IgD-negative memory B cell (primary cell): ENCODE data around the gene RPP25L. TPM values are rescaled to one million over a fixed set of nuclear protein-coding genes. Genes with fewer than 3 reads are reported as not detected.

ENCODE experiments used
- H3K27ac Mint-ChIP-seq, 3 donors: one replicate each; pipeline ENCODE4 v1.8.0; 2020 to 2022; ENCODE audit warnings: mild to moderate bottlenecking in 3 of 3, mixed read lengths in 3 of 3, moderate library complexity in 1 of 3
- H3K27me3 Mint-ChIP-seq: one replicate; pipeline ENCODE4 v1.8.0; 2021; ENCODE audit warnings: mixed read lengths
- H3K36me3 Mint-ChIP-seq: one replicate; pipeline ENCODE4 v1.8.0; 2020; ENCODE audit warnings: mild to moderate bottlenecking, mixed read lengths
- H3K4me1 Mint-ChIP-seq, 3 donors: one replicate each; pipeline ENCODE4 v1.8.0; 2020 to 2022; ENCODE audit warnings: mixed read lengths in 3 of 3, mild to moderate bottlenecking in 1 of 3
- H3K4me3 Mint-ChIP-seq, 4 donors: one replicate each; pipeline ENCODE4 v1.8.0; 2020 to 2022; ENCODE audit warnings: mild to moderate bottlenecking in 4 of 4, mixed read lengths in 4 of 4, moderate library complexity in 3 of 4
- H3K9me3 Mint-ChIP-seq, 3 donors: one replicate each; pipeline ENCODE4 v1.8.0; 2020 to 2021; ENCODE audit warnings: mixed read lengths in 3 of 3, mild to moderate bottlenecking in 1 of 3
- polyA plus RNA-seq: library from polyadenylated mRNA; unstranded; fragments of 300-500 nt; fragmentation: Illumina TruSeq; gene quantifications from one replicate; pipeline ENCODE4 v1.2.3, GENCODE V29; 2021

The RPP25L gene
- polyA plus RNA-seq, 1 donor from 2014 or later, result 48.4 TPM

GRCh38 chr9:34575862-34576596 is 35.9 kb downstream of the RPP25L start:
- Mint-ChIP-seq H3K27ac (no peak overlapping the region), H3K9me3 (no peaks in the 10 kb centered on the region), H3K27me3 (peaks cover 49% of the 10 kb centered on the region), H3K4me1 (peaks cover 0 to 8% (median 7%) of the 10 kb centered on the region in 3 donors), H3K36me3 (no peaks in the 10 kb centered on the region), H3K4me3 (no peak overlapping the region)

- no peaks in the 10 kb centered on the region for H3K36me3 Mint-ChIP-seq
- H3K4me1 Mint-ChIP-seq, result peaks cover 0 to 8% (median 7%) of the 10 kb centered on the region in 3 donors
- H3K4me3 Mint-ChIP-seq, result no peak overlapping the region
- no peak overlapping the region for H3K27ac Mint-ChIP-seq
- H3K27me3 Mint-ChIP-seq, result peaks cover 42% of the 10 kb centered on the region
- no peaks in the 10 kb centered on the region for H3K9me3 Mint-ChIP-seq
Measured at GRCh38 chr9:34575241-34575640, 36.7 kb downstream of the RPP25L start.

- Mint-ChIP-seq H3K27me3 (peaks cover 36% of the 10 kb centered on the region), H3K27ac (no peak overlapping the region), H3K4me1 (peaks cover 0 to 8% (median 7%) of the 10 kb centered on the region in 3 donors), H3K9me3 (no peaks in the 10 kb centered on the region), H3K4me3 (no peak overlapping the region), H3K36me3 (no peaks in the 10 kb centered on the region)
Measured at GRCh38 chr9:34574571-34574970, 37.3 kb downstream of the RPP25L start.

GRCh38 chr9:34573599-34574325 is 38.1 kb downstream of the RPP25L start:
- peaks cover 32% of the 10 kb centered on the region for H3K27me3 Mint-ChIP-seq
- H3K27ac Mint-ChIP-seq, result no peak overlapping the region
- H3K9me3 Mint-ChIP-seq, result no peaks in the 10 kb centered on the region
- H3K36me3 Mint-ChIP-seq, result no peaks in the 10 kb centered on the region
- H3K4me3 Mint-ChIP-seq, result no peak overlapping the region
- H3K4me1 Mint-ChIP-seq, result peaks cover 0 to 8% (median 5%) of the 10 kb centered on the region in 3 donors

- H3K4me3 Mint-ChIP-seq, result no peak overlapping the region
- H3K27me3 Mint-ChIP-seq, result peaks cover 30% of the 10 kb centered on the region
- H3K27ac Mint-ChIP-seq, result no peak overlapping the region
- H3K9me3 Mint-ChIP-seq, result no peaks in the 10 kb centered on the region
- no peaks in the 10 kb centered on the region for H3K36me3 Mint-ChIP-seq
- peaks cover 0 to 7% (median 5%) of the 10 kb centered on the region in 3 donors for H3K4me1 Mint-ChIP-seq
Measured at GRCh38 chr9:34572628-34573027, 39.3 kb downstream of the RPP25L start.

GRCh38 chr9:34572092-34572491 is 39.8 kb downstream of the RPP25L start:
- Mint-ChIP-seq H3K9me3 (no peaks in the 10 kb centered on the region), H3K27ac (no peak overlapping the region), H3K27me3 (peaks cover 28% of the 10 kb centered on the region), H3K4me3 (peak overlapping the region in 1 of 4 donors; percentile 57), H3K4me1 (peaks cover 0 to 2% (median 2%) of the 10 kb centered on the region in 3 donors), H3K36me3 (no peaks in the 10 kb centered on the region)

GRCh38 chr9:34571481-34571810 is 40.5 kb downstream of the RPP25L start:
- peaks cover 26% of the 10 kb centered on the region for H3K27me3 Mint-ChIP-seq
- no peak overlapping the region for H3K4me3 Mint-ChIP-seq
- H3K9me3 Mint-ChIP-seq, result no peaks in the 10 kb centered on the region
- H3K27ac Mint-ChIP-seq, result no peak overlapping the region
- peaks cover 0 to 2% (median 1%) of the 10 kb centered on the region in 3 donors for H3K4me1 Mint-ChIP-seq
- no peaks in the 10 kb centered on the region for H3K36me3 Mint-ChIP-seq

- H3K36me3 Mint-ChIP-seq, result no peaks in the 10 kb centered on the region
- H3K27ac Mint-ChIP-seq, result no peak overlapping the region
- peaks cover 0 to 1% (median 0%) of the 10 kb centered on the region in 3 donors for H3K4me1 Mint-ChIP-seq
- H3K4me3 Mint-ChIP-seq, result peak overlapping the region in 1 of 4 donors; percentile 3
- no peaks in the 10 kb centered on the region for H3K9me3 Mint-ChIP-seq
- peaks cover 21% of the 10 kb centered on the region for H3K27me3 Mint-ChIP-seq
Measured at GRCh38 chr9:34570809-34571480, 41.0 kb downstream of the RPP25L start.

GRCh38 chr9:34570376-34570775 is 41.5 kb downstream of the RPP25L start:
- H3K27ac Mint-ChIP-seq, result no peak overlapping the region
- H3K27me3 Mint-ChIP-seq, result peaks cover 20% of the 10 kb centered on the region
- no peaks in the 10 kb centered on the region for H3K36me3 Mint-ChIP-seq
- H3K4me1 Mint-ChIP-seq, result peaks cover 0 to 1% (median 0%) of the 10 kb centered on the region in 3 donors
- no peaks in the 10 kb centered on the region for H3K9me3 Mint-ChIP-seq
- no peak overlapping the region for H3K4me3 Mint-ChIP-seq

GRCh38 chr9:34568774-34569173 is 43.1 kb downstream of the RPP25L start:
- Mint-ChIP-seq H3K36me3 (no peaks in the 10 kb centered on the region), H3K27ac (no peak overlapping the region), H3K4me1 (peaks cover 0 to 1% (median 0%) of the 10 kb centered on the region in 3 donors), H3K4me3 (no peak overlapping the region), H3K27me3 (peaks cover 21% of the 10 kb centered on the region), H3K9me3 (no peaks in the 10 kb centered on the region)

- Mint-ChIP-seq H3K4me1 (peaks cover 0 to 1% (median 0%) of the 10 kb centered on the region in 3 donors), H3K9me3 (no peaks in the 10 kb centered on the region), H3K27ac (no peak overlapping the region), H3K27me3 (peaks cover 21% of the 10 kb centered on the region), H3K4me3 (no peak overlapping the region), H3K36me3 (no peaks in the 10 kb centered on the region)
Measured at GRCh38 chr9:34568133-34568532, 43.8 kb downstream of the RPP25L start.

- H3K4me1 Mint-ChIP-seq, result peaks cover 0 to 1% (median 0%) of the 10 kb centered on the region in 3 donors
- no peak overlapping the region for H3K27ac Mint-ChIP-seq
- no peaks in the 10 kb centered on the region for H3K36me3 Mint-ChIP-seq
- peaks cover 21% of the 10 kb centered on the region for H3K27me3 Mint-ChIP-seq
- H3K9me3 Mint-ChIP-seq, result peaks cover 0 to 3% (median 2%) of the 10 kb centered on the region in 3 donors
- H3K4me3 Mint-ChIP-seq, result no peak overlapping the region
Measured at GRCh38 chr9:34566972-34567371, 44.9 kb downstream of the RPP25L start.

GRCh38 chr9:34566322-34566721 is 45.6 kb downstream of the RPP25L start:
- Mint-ChIP-seq H3K4me3 (no peak overlapping the region), H3K27me3 (peaks cover 20% of the 10 kb centered on the region), H3K27ac (no peak overlapping the region), H3K36me3 (no peaks in the 10 kb centered on the region), H3K9me3 (peaks cover 0 to 6% (median 2%) of the 10 kb centered on the region in 3 donors), H3K4me1 (no peaks in the 10 kb centered on the region)

- no peak overlapping the region for H3K27ac Mint-ChIP-seq
- no peaks in the 10 kb centered on the region for H3K4me1 Mint-ChIP-seq
- H3K9me3 Mint-ChIP-seq, result peaks cover 0 to 6% (median 2%) of the 10 kb centered on the region in 3 donors
- peaks cover 23% of the 10 kb centered on the region for H3K27me3 Mint-ChIP-seq
- no peak overlapping the region for H3K4me3 Mint-ChIP-seq
- H3K36me3 Mint-ChIP-seq, result no peaks in the 10 kb centered on the region
Measured at GRCh38 chr9:34565856-34566255, 46.0 kb downstream of the RPP25L start.

GRCh38 chr9:34564617-34565016 is 47.3 kb downstream of the RPP25L start:
- Mint-ChIP-seq H3K4me1 (peaks cover 0 to 4% (median 2%) of the 10 kb centered on the region in 3 donors), H3K27ac (peak overlapping the region in 1 of 3 donors; percentile 72), H3K36me3 (no peaks in the 10 kb centered on the region), H3K4me3 (no peak overlapping the region), H3K27me3 (peaks cover 26% of the 10 kb centered on the region), H3K9me3 (peaks cover 0 to 6% (median 2%) of the 10 kb centered on the region in 3 donors)
